ENCODE measurements around the gene BCL11B.

GRCh38 chr14:99129998-99130397, 142.0 kb downstream of the BCL11B start:
- no peak for TF ChIP-seq EZH2 (IDR thresholded peaks at IDR 0.05; ENCODE audit: borderline replicate concordance)
- TF ChIP-seq CTCF (IDR thresholded peaks at IDR 0.05; ENCODE audit: poor library complexity): no peak
- TF ChIP-seq EZH2phosphoT487 (IDR thresholded peaks at IDR 0.05; ENCODE audit: low read depth, severe bottlenecking, unreplicated experiment): no peak
